G401 (cell line): ENCODE data around the gene INTS1. TPM values are rescaled to one million over a fixed set of nuclear protein-coding genes. Genes with fewer than 3 reads are reported as not detected.

Experiments
- DNase-seq: peaks from one replicate; pipeline ENCODE4 v3.0.0-alpha.2; 2015; ENCODE audit warnings: low spot score
- in situ Hi-C: cut with HindIII; loops from 2 replicates; pipeline ENCODE4 v1.10.0; 2016; ENCODE audit warnings: low sequenced_read_pairs, mixed read lengths
- total RNA-seq: library from RNA; depleted of rRNA; stranded (reverse); fragments of >200 nt; shearing (Covaris generic); gene quantifications from 2 replicates; pipeline ENCODE4 v1.2.3, GENCODE V29; 2014

The INTS1 gene
- total RNA-seq, 1 experiment from 2014 or later = 104 TPM

GRCh38 chr7:1542841-1543747 lies 38.9 kb upstream of the INTS1 start:
- DNase-seq = no peak
- in situ Hi-C loops = no loop called here

GRCh38 chr7:1542329-1542728 lies 38.1 kb upstream of the INTS1 start:
- no peak for DNase-seq
- in situ Hi-C loops = no loop called here

GRCh38 chr7:1541431-1542162 lies 37.4 kb upstream of the INTS1 start:
- in situ Hi-C loops = no loop called here
- no peak for DNase-seq

- in situ Hi-C loops = no loop called here
Observed at GRCh38 chr7:1540776-1541271, 36.6 kb upstream of the INTS1 start.

GRCh38 chr7:1539882-1540775 lies 35.9 kb upstream of the INTS1 start:
- in situ Hi-C loops = no loop called here
- DNase-seq = no peak

More at GRCh38 chr7:1540776-1541271, 36.6 kb upstream of the INTS1 start:
- no peak for DNase-seq

- DNase-seq = no peak
- in situ Hi-C loops = no loop called here
Observed at GRCh38 chr7:1539181-1539881, 35.1 kb upstream of the INTS1 start.

- in situ Hi-C loops = no loop called here
- DNase-seq = no peak
Observed at GRCh38 chr7:1538544-1539180, 34.5 kb upstream of the INTS1 start.

- in situ Hi-C loops = no loop called here
- DNase-seq = peak; percentile 93
Observed at GRCh38 chr7:1537535-1538412, 33.6 kb upstream of the INTS1 start.

- in situ Hi-C loops = no loop called here
- DNase-seq = peak; percentile 33
Observed at GRCh38 chr7:1536743-1537534, 32.8 kb upstream of the INTS1 start.

GRCh38 chr7:1536455-1536742 lies 32.2 kb upstream of the INTS1 start:
- DNase-seq = no peak
- in situ Hi-C loops = no loop called here

- in situ Hi-C loops = no loop called here
- DNase-seq = no peak
Observed at GRCh38 chr7:1535701-1536454, 31.7 kb upstream of the INTS1 start.

GRCh38 chr7:1535100-1535458 lies 30.9 kb upstream of the INTS1 start:
- no peak for DNase-seq
- in situ Hi-C loops = no loop called here

GRCh38 chr7:1534330-1535099 lies 30.3 kb upstream of the INTS1 start:
- DNase-seq = no peak
- in situ Hi-C loops = no loop called here

GRCh38 chr7:1533547-1534329 lies 29.5 kb upstream of the INTS1 start:
- in situ Hi-C loops = no loop called here
- no peak for DNase-seq

- in situ Hi-C loops = no loop called here
- DNase-seq = no peak
Observed at GRCh38 chr7:1533255-1533546, 29.0 kb upstream of the INTS1 start.
